HG03139 (cell line): ENCODE data around the gene RPS28.
"Not testable (repeated sequence)": the region's sequence is repeated elsewhere in the genome, so short reads cannot be mapped to it uniquely, and the experiment has no call there.

ENCODE experiments used
- ATAC-seq: cut with Tn5 transposase; IDR thresholded peaks from one replicate; pipeline ENCODE4 v1.9.1; 2021; ENCODE audit not compliant: unreplicated experiment

The RPS28 gene

GRCh38 chr19:8321067-8321985 is at the start of gene RPS28, which contains the start of gene NDUFA7:
Gene RPS28 (plus strand): TSS chr19:8321496. CDS start chr19:8321531, 35 bp downstream.
Gene NDUFA7 (minus strand): TSS chr19:8321375. CDS start chr19:8321358, 17 bp downstream.
- peak; percentile 82 for ATAC-seq

GRCh38 chr19:8276508-8276907 is 44.8 kb upstream of the RPS28 start:
- not testable (repeated sequence) for ATAC-seq

- ATAC-seq: not testable (repeated sequence)
Measured at GRCh38 chr19:8291337-8291736, 30.0 kb upstream of the RPS28 start.

- no peak for ATAC-seq
Measured at GRCh38 chr19:8302357-8302691, 19.0 kb upstream of the RPS28 start.

DNA sequence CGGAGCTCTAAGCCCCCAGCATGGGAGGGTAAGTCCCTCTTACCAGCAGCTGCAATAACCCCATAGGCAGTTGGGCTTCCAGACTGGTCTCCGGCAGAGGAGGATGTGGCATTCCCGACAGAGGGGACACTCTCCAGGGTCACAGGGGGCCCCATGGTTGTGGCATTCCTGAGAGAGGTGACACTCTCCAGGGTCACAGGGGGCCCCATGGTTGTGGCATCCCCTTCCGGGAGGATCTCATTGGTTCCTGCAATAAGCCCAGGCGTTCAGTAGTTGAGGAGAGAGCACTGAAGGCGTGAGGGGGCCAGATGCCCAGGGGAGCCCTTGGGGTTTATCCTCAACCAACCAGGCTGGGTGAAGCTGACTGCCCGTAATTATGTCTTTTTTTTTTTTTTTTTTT is 18.6 kb upstream of the RPS28 start:
- ATAC-seq: no peak

DNA sequence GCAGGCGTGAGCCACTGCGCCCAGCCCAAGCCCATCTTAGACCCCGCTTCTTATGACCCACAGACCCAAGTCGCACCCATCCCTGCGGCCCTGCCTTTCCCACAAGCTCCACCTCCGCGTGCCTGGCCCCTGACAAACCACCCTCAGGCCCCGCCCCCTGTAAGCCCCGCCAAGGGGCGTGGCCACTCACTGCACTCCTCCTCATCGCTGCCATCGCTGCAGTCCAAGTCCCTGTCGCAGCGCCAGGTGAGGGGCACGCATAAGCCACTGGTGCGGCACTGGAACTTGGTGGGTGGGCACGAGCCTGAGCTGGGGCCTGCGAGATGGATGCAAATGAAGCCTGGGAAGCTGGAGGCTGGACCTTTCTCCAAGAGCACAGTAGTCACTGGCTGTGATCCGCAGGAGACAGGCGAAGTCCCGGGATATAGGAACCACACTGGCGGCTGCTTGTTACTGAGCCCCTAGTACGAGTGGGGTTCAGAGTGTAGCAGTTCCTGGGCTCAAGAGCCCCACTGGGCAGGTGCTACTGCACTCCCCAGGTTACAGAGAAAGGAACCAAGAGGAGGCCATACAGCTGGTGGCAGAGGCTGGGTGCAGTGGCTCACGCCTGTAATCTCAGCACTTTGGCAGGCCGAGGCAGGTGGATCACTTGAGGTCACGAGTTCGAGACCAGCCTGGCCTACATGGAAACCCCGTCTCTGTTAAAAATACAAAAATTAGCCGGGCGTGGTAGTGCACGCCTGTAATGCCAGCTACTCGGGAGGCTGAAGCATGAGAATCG is 16.3 kb upstream of the RPS28 start:
- ATAC-seq: no peak

GRCh38 chr19:8305798-8306197 is 15.5 kb upstream of the RPS28 start:
- ATAC-seq: no peak

- no peak for ATAC-seq
Measured at GRCh38 chr19:8306235-8307054, 14.9 kb upstream of the RPS28 start.

GRCh38 chr19:8307400-8307964 is 13.8 kb upstream of the RPS28 start:
- no peak for ATAC-seq

- ATAC-seq: peak; percentile 68
Measured at GRCh38 chr19:8307965-8308866, 13.1 kb upstream of the RPS28 start, which contains the start of gene CD320. Gene CD320 (minus strand): TSS chr19:8308358. CDS start chr19:8308290, 68 bp downstream.

DNA sequence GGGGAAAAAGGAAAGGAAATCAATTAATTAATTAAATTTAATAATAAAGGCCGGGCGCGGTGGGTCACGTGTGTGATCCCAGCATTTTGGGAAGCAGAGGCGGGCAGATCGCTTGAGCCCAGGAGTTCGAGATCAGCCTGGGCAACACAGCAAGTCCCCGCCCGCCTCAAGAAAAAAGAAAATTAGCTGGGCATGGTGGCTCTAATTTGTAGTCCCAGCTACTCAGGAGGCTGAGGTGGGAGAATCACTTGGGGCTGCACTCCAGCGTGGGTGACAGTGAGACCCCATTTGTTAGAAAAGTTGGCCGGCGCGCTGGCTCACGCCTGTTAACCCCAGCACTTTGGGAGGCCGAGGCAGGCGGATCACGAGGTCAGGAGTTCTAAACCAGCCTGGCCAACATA is 12.4 kb upstream of the RPS28 start:
- no peak for ATAC-seq

- ATAC-seq: no peak
Measured at GRCh38 chr19:8310342-8311055, 10.8 kb upstream of the RPS28 start.

- no peak for ATAC-seq
Measured at GRCh38 chr19:8311461-8312260, 9.6 kb upstream of the RPS28 start.

DNA sequence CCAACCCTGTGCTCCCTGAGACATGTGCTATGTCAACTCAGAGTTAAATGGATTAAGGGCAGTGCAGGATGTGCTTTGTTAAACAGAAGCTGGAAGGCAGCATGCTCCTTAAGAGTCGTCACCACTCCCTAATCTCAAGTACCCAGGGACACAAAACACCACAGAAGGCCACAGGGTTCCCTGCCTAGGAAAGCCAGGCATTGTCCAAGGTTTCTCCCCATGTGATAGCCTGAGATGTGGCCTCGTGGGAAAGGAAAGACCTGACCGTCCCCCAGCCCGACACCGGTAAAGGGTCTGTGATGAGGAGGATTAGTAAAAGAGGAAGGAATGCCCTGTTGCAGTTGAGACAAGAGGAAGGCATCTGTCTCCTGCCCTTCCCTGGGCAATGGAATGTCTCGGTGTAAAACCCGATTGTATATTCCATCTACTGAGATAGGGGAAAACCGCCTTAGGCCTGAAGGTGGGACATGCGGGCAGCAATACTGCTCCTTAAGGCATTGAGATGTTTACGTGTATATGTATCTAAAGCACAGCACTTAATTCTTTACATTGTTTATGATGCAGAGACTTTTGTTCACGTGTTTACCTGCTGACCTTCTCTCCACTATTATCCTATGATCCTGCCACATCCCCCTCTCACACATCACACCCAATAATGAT is 6.2 kb upstream of the RPS28 start:
- not testable (repeated sequence) for ATAC-seq

- ATAC-seq: no peak
Measured at GRCh38 chr19:8316351-8317125, 4.8 kb upstream of the RPS28 start.

GRCh38 chr19:8318835-8319234 is 2.5 kb upstream of the RPS28 start:
- not testable (repeated sequence) for ATAC-seq
